Neuronal stem cell (in vitro differentiated cells): ENCODE measurements around the gene RPUSD3.
A peak's percentile ranks its signal among the peaks of the same experiment; 100 is the strongest.

Experiments used
- DNase-seq: peaks from one replicate; pipeline ENCODE4 v3.0.0-alpha.2; 2013; ENCODE audit warnings: low spot score
- H2AFZ ChIP-seq: one replicate; pipeline ENCODE4 v1.6.1; 2013; ENCODE audit warnings: mild to moderate bottlenecking, low read length, inconsistent platforms
- H2AK5ac ChIP-seq: 2 replicates; pipeline ENCODE4 v1.6.1; 2013; ENCODE audit warnings: low read depth, mild to moderate bottlenecking, inconsistent platforms, low read length, moderate library complexity, mixed read lengths
- H2BK120ac ChIP-seq: 2 replicates; pipeline ENCODE4 v1.6.1; 2013; ENCODE audit warnings: low read depth, mild to moderate bottlenecking, inconsistent platforms, low read length, moderate library complexity, mixed read lengths
- H2BK12ac ChIP-seq: one replicate; pipeline ENCODE4 v1.6.1; 2013; ENCODE audit warnings: low read length, inconsistent platforms
- H2BK15ac ChIP-seq: 2 replicates; pipeline ENCODE4 v1.6.1; 2013; ENCODE audit warnings: mild to moderate bottlenecking, low read length, inconsistent platforms, mixed read lengths
- H2BK5ac ChIP-seq: one replicate; pipeline ENCODE4 v1.6.1; 2013; ENCODE audit warnings: inconsistent platforms, mild to moderate bottlenecking, low read length, moderate library complexity
- H3K14ac ChIP-seq: one replicate; pipeline ENCODE4 v1.6.1; 2013; ENCODE audit warnings: low read length, inconsistent platforms
- H3K18ac ChIP-seq: 2 replicates; pipeline ENCODE4 v1.6.1; 2013; ENCODE audit warnings: low read length, inconsistent platforms
- H3K23ac ChIP-seq: 2 replicates; pipeline ENCODE4 v1.6.1; 2013; ENCODE audit warnings: low read depth, mild to moderate bottlenecking, mixed read lengths, low read length, inconsistent platforms; ENCODE audit not compliant: poor library complexity
- H3K27ac ChIP-seq: replicated peaks from 3 replicates; pipeline ENCODE4 v1.5.1; 2013; ENCODE audit warnings: low read length, inconsistent platforms
- H3K27me3 ChIP-seq, 3 experiments: 2 replicates each; pipeline ENCODE4 v1.6.1; 2013; ENCODE audit warnings: low read length in 3 of 3, mild to moderate bottlenecking in 2 of 3, inconsistent platforms in 1 of 3, low read depth in 1 of 3, mixed read lengths in 1 of 3, moderate library complexity in 1 of 3; ENCODE audit not compliant: control insufficient read depth in 3 of 3, insufficient read depth in 3 of 3
- H3K36me3 ChIP-seq, 2 donors: replicated peaks in 1 of 2; 2 replicates each; pipeline ENCODE4 v1.6.1; 2013; ENCODE audit warnings: low read length in 2 of 2; ENCODE audit not compliant: control insufficient read depth in 2 of 2, insufficient read depth in 2 of 2
- H3K4ac ChIP-seq: 2 replicates; pipeline ENCODE4 v1.6.1; 2013; ENCODE audit warnings: inconsistent platforms, mild to moderate bottlenecking, low read length, moderate library complexity
- H3K4me1 ChIP-seq, 2 donors: 1 replicate in 1 of 2; 2 replicates in 1 of 2; pipeline ENCODE4 v1.6.1; 2013; ENCODE audit warnings: low read length in 2 of 2, low read depth in 1 of 2; ENCODE audit not compliant: control insufficient read depth in 2 of 2, insufficient read depth in 1 of 2
- H3K4me2 ChIP-seq: one replicate; pipeline ENCODE4 v1.6.1; 2013; ENCODE audit warnings: mild to moderate bottlenecking, low read length, inconsistent platforms; ENCODE audit not compliant: insufficient read depth, poor library complexity, severe bottlenecking
- H3K4me3 ChIP-seq, 2 donors: 2 replicates each; pipeline ENCODE4 v1.5.1; 2013; ENCODE audit warnings: low read length in 2 of 2, mild to moderate bottlenecking in 2 of 2, inconsistent platforms in 1 of 2, moderate library complexity in 1 of 2
- H3K79me1 ChIP-seq: one replicate; pipeline ENCODE4 v1.6.1; 2013; ENCODE audit warnings: low read depth, mild to moderate bottlenecking, inconsistent platforms, low read length, moderate library complexity
- H3K9ac ChIP-seq: one replicate; pipeline ENCODE4 v1.6.1; 2013; ENCODE audit warnings: mild to moderate bottlenecking, low read depth, low read length, inconsistent platforms; ENCODE audit not compliant: poor library complexity
- H3K9me3 ChIP-seq, 2 donors: replicated peaks in 1 of 2; 2 replicates each; pipeline versions ENCODE3 to v1.6.1; 2013; ENCODE audit warnings: low read length in 2 of 2, mild to moderate bottlenecking in 2 of 2, inconsistent platforms in 1 of 2, low read depth in 1 of 2, mixed read lengths in 1 of 2, moderate library complexity in 1 of 2; ENCODE audit not compliant: control insufficient read depth in 2 of 2, insufficient read depth in 1 of 2
- H4K8ac ChIP-seq: one replicate; pipeline ENCODE4 v1.6.1; 2013; ENCODE audit warnings: low read depth, mild to moderate bottlenecking, inconsistent platforms, low read length, moderate library complexity
- H4K91ac ChIP-seq: one replicate; pipeline ENCODE4 v1.6.1; 2013; ENCODE audit warnings: low read length, low read depth, mild to moderate bottlenecking, inconsistent platforms; ENCODE audit not compliant: poor library complexity
- WGBS, 2 donors: extraction: QIAGEN DNeasy Blood & Tissue Kit; methylation state at CpG; one replicate each; pipeline ENCODE4 v1.1.7; 2013; ENCODE audit warnings: missing lambda C conversion rate in 2 of 2, mixed read lengths in 1 of 2; ENCODE audit not compliant: insufficient read length in 2 of 2, insufficient replicate concordance in 1 of 2; ENCODE audit errors: extremely low coverage in 2 of 2; 5-methylcytosine and 5-hydroxymethylcytosine counted together

The RPUSD3 gene

GRCh38 chr3:9804996-9805395 is 38.8 kb downstream of the RPUSD3 start:
- Histone ChIP-seq H3K4me1 (peaks cover 0 to 11% of the 10 kb centered on the region in 2 donors), H2AK5ac (no peak overlapping the region), H3K4me3 (no peak overlapping the region), H3K27ac (no peak overlapping the region), H2BK15ac (no peak overlapping the region), H3K4me2 (no peak overlapping the region), H3K9me3 (no peaks in the 10 kb centered on the region), H2BK5ac (no peak overlapping the region), H3K9ac (no peak overlapping the region), H2BK120ac (no peak overlapping the region), H3K14ac (no peak overlapping the region), H2AFZ (no peak overlapping the region), H3K27me3 (no peaks in the 10 kb centered on the region), H4K8ac (no peak overlapping the region), H2BK12ac (no peak overlapping the region), H4K91ac (no peak overlapping the region), H3K23ac (no peak overlapping the region), H3K79me1 (peaks cover 4% of the 10 kb centered on the region), H3K4ac (no peak overlapping the region), H3K36me3 (peaks cover 33 to 91% of the 10 kb centered on the region in 2 donors), H3K18ac (no peak overlapping the region)
- DNase-seq: no peak
- WGBS, 2 donors: no CpG with 5 or more reads among the region's 5 CpGs

- no peak overlapping the region for H4K91ac ChIP-seq
- H3K4ac ChIP-seq: no peak overlapping the region
- no peak overlapping the region for H3K9ac ChIP-seq
- no CpG with 5 or more reads among the region's 1 CpG for WGBS, 2 donors
- H3K4me2 ChIP-seq: no peak overlapping the region
- H3K36me3 ChIP-seq: peaks cover 39 to 94% of the 10 kb centered on the region in 2 donors
- no peak overlapping the region for H4K8ac ChIP-seq
- no peak overlapping the region for H3K27ac ChIP-seq
- H2BK5ac ChIP-seq: no peak overlapping the region
- no peak overlapping the region for H3K18ac ChIP-seq
- no peak overlapping the region for H3K14ac ChIP-seq
- no peak for DNase-seq
- H2BK12ac ChIP-seq: no peak overlapping the region
- H2AFZ ChIP-seq: no peak overlapping the region
- no peak overlapping the region for H2BK15ac ChIP-seq
- no peak overlapping the region for H3K23ac ChIP-seq
- no peak overlapping the region for H2BK120ac ChIP-seq
- H3K4me3 ChIP-seq: no peak overlapping the region
- peaks cover 4% of the 10 kb centered on the region for H3K79me1 ChIP-seq
- peaks cover 0 to 4% of the 10 kb centered on the region in 2 donors for H3K4me1 ChIP-seq
- H3K27me3 ChIP-seq: no peaks in the 10 kb centered on the region
- H2AK5ac ChIP-seq: no peak overlapping the region
- no peaks in the 10 kb centered on the region for H3K9me3 ChIP-seq
Observed at GRCh38 chr3:9803494-9803893, 40.3 kb downstream of the RPUSD3 start.

- H3K18ac ChIP-seq: no peak overlapping the region
- no peak overlapping the region for H2BK120ac ChIP-seq
- H4K8ac ChIP-seq: no peak overlapping the region
- peaks cover 50 to 90% of the 10 kb centered on the region in 2 donors for H3K36me3 ChIP-seq
- H3K9ac ChIP-seq: no peak overlapping the region
- H3K4me3 ChIP-seq: no peak overlapping the region
- no peak overlapping the region for H3K14ac ChIP-seq
- no CpG with 5 or more reads among the region's 5 CpGs for WGBS, 2 donors
- no peak overlapping the region for H2BK12ac ChIP-seq
- DNase-seq: no peak
- H2AFZ ChIP-seq: no peak overlapping the region
- no peaks in the 10 kb centered on the region for H3K4me1 ChIP-seq
- no peak overlapping the region for H3K27ac ChIP-seq
- H3K79me1 ChIP-seq: peaks cover 3% of the 10 kb centered on the region
- H2AK5ac ChIP-seq: no peak overlapping the region
- no peak overlapping the region for H2BK5ac ChIP-seq
- H3K9me3 ChIP-seq: no peaks in the 10 kb centered on the region
- no peak overlapping the region for H3K4me2 ChIP-seq
- H3K23ac ChIP-seq: no peak overlapping the region
- H2BK15ac ChIP-seq: no peak overlapping the region
- no peak overlapping the region for H4K91ac ChIP-seq
- H3K4ac ChIP-seq: no peak overlapping the region
- H3K27me3 ChIP-seq: no peaks in the 10 kb centered on the region
Observed at GRCh38 chr3:9800529-9800928, 43.3 kb downstream of the RPUSD3 start.

- Histone ChIP-seq H3K79me1 (peaks cover 4% of the 10 kb centered on the region), H2BK15ac (no peak overlapping the region), H3K23ac (no peak overlapping the region), H3K9me3 (no peaks in the 10 kb centered on the region), H2BK5ac (no peak overlapping the region), H3K36me3 (peaks cover 33 to 71% of the 10 kb centered on the region in 2 donors), H4K91ac (no peak overlapping the region), H3K4me3 (peak overlapping the region in 1 of 2 donors; percentile 17), H3K4ac (no peak overlapping the region), H3K18ac (no peak overlapping the region), H3K14ac (no peak overlapping the region), H4K8ac (no peak overlapping the region), H2AK5ac (no peak overlapping the region), H3K9ac (no peak overlapping the region), H3K4me2 (no peak overlapping the region), H2AFZ (no peak overlapping the region), H2BK120ac (no peak overlapping the region), H2BK12ac (no peak overlapping the region), H3K4me1 (peaks cover 4 to 7% of the 10 kb centered on the region in 2 donors), H3K27ac (no peak overlapping the region), H3K27me3 (no peaks in the 10 kb centered on the region)
- no CpG with 5 or more reads among the region's 12 CpGs for WGBS, 2 donors
- no peak for DNase-seq
Observed at GRCh38 chr3:9797196-9797945, 46.4 kb downstream of the RPUSD3 start.
